Type B pancreatic cell (in vitro differentiated cells): Measurements from ENCODE around the gene CCR2. TPM values are rescaled to one million over a fixed set of nuclear protein-coding genes. Genes with fewer than 3 reads are reported as not detected.
A peak's percentile ranks its signal among the peaks of the same experiment; 100 is the strongest.

Source experiments
- DNase-seq: peaks from one replicate; pipeline ENCODE4 v3.0.0; 2021; ENCODE audit warnings: mixed read lengths; ENCODE audit not compliant: unreplicated experiment; ENCODE audit errors: extremely low spot score
- H3K27ac Mint-ChIP-seq: 2 replicates; pipeline ENCODE4 v1.8.0; 2021; ENCODE audit warnings: mild to moderate bottlenecking, mixed read lengths
- H3K27me3 Mint-ChIP-seq: 2 replicates; pipeline ENCODE4 v1.8.0; 2021; ENCODE audit warnings: mixed read lengths
- H3K36me3 Mint-ChIP-seq: 2 replicates; pipeline ENCODE4 v1.8.0; 2021; ENCODE audit warnings: mixed read lengths
- H3K4me1 Mint-ChIP-seq: one replicate; pipeline ENCODE4 v1.8.0; 2021; ENCODE audit warnings: mixed read lengths; ENCODE audit not compliant: unreplicated experiment
- H3K4me3 Mint-ChIP-seq: 2 replicates; pipeline ENCODE4 v1.8.0; 2021; ENCODE audit warnings: mild to moderate bottlenecking, mixed read lengths
- H3K9me3 Mint-ChIP-seq: 2 replicates; pipeline ENCODE4 v1.8.0; 2021; ENCODE audit warnings: mixed read lengths
- total RNA-seq: library from RNA; stranded (reverse); gene quantifications from 2 replicates; pipeline ENCODE4 v1.2.1, GENCODE V29; 2021; ENCODE audit warnings: low replicate concordance
- TF ChIP-seq, protein P1 (sequence below): fragments of 200-600 bp; sonication (generic); conservative IDR thresholded peaks from 2 replicates; pipeline ENCODE4 v1.5.0; 2021; ENCODE audit warnings: antibody characterized with exemption, mild to moderate bottlenecking

CCR2 gene
- total RNA-seq, 1 donor from 2014 or later = not detected

DNA sequence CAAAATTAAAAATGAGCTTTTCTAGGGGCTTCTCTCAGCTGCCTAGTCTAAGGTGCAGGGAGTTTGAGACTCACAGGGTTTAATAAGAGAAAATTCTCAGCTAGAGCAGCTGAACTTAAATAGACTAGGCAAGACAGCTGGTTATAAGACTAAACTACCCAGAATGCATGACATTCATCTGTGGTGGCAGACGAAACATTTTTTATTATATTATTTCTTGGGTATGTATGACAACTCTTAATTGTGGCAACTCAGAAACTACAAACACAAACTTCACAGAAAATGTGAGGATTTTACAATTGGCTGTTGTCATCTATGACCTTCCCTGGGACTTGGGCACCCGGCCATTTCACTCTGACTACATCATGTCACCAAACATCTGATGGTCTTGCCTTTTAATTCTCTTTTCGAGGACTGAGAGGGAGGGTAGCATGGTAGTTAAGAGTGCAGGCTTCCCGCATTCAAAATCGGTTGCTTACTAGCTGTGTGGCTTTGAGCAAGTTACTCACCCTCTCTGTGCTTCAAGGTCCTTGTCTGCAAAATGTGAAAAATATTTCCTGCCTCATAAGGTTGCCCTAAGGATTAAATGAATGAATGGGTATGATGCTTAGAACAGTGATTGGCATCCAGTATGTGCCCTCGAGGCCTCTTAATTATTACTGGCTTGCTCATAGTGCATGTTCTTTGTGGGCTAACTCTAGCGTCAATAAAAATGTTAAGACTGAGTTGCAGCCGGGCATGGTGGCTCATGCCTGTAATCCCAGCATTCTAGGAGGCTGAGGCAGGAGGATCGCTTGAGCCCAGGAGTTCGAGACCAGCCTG is 17.8 kb downstream of the CCR2 start:
- Mint-ChIP-seq H3K4me3 (no peak overlapping the region), H3K27me3 (peaks cover 48% of the 10 kb centered on the region), H3K27ac (no peak overlapping the region), H3K36me3 (no peaks in the 10 kb centered on the region), H3K9me3 (no peaks in the 10 kb centered on the region), H3K4me1 (peaks cover 6% of the 10 kb centered on the region)
- no peak for DNase-seq
- TF ChIP-seq, protein P1, sequence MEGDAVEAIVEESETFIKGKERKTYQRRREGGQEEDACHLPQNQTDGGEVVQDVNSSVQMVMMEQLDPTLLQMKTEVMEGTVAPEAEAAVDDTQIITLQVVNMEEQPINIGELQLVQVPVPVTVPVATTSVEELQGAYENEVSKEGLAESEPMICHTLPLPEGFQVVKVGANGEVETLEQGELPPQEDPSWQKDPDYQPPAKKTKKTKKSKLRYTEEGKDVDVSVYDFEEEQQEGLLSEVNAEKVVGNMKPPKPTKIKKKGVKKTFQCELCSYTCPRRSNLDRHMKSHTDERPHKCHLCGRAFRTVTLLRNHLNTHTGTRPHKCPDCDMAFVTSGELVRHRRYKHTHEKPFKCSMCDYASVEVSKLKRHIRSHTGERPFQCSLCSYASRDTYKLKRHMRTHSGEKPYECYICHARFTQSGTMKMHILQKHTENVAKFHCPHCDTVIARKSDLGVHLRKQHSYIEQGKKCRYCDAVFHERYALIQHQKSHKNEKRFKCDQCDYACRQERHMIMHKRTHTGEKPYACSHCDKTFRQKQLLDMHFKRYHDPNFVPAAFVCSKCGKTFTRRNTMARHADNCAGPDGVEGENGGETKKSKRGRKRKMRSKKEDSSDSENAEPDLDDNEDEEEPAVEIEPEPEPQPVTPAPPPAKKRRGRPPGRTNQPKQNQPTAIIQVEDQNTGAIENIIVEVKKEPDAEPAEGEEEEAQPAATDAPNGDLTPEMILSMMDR = no peak

- Mint-ChIP-seq H3K4me1 (peaks cover 6% of the 10 kb centered on the region), H3K36me3 (no peaks in the 10 kb centered on the region), H3K9me3 (no peaks in the 10 kb centered on the region), H3K27ac (no peak overlapping the region), H3K27me3 (peaks cover 48% of the 10 kb centered on the region), H3K4me3 (no peak overlapping the region)
- TF ChIP-seq, protein P1 = peak; percentile 59
- no peak for DNase-seq
These were observed 18.8 kb downstream of the CCR2 start for GRCh38 chr3:46372492-46373359.

GRCh38 chr3:46374755-46375154 is 20.8 kb downstream of the CCR2 start:
- Mint-ChIP-seq H3K27ac (no peak overlapping the region), H3K9me3 (no peaks in the 10 kb centered on the region), H3K27me3 (peaks cover 46% of the 10 kb centered on the region), H3K36me3 (no peaks in the 10 kb centered on the region), H3K4me3 (no peak overlapping the region), H3K4me1 (peaks cover 10% of the 10 kb centered on the region)
- no peak for DNase-seq
- TF ChIP-seq, protein P1 = no peak

DNA sequence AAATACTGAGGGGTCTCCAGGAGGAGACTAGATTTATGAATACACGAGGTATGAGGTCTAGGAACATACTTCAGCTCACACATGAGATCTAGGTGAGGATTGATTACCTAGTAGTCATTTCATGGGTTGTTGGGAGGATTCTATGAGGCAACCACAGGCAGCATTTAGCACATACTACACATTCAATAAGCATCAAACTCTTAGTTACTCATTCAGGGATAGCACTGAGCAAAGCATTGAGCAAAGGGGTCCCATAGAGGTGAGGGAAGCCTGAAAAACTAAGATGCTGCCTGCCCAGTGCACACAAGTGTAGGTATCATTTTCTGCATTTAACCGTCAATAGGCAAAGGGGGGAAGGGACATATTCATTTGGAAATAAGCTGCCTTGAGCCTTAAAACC is 21.3 kb downstream of the CCR2 start:
- H3K4me3 Mint-ChIP-seq = no peak overlapping the region
- H3K9me3 Mint-ChIP-seq = no peaks in the 10 kb centered on the region
- no peaks in the 10 kb centered on the region for H3K36me3 Mint-ChIP-seq
- no peak overlapping the region for H3K27ac Mint-ChIP-seq
- no peak for DNase-seq
- peaks cover 10% of the 10 kb centered on the region for H3K4me1 Mint-ChIP-seq
- TF ChIP-seq, protein P1 = no peak
- peaks cover 43% of the 10 kb centered on the region for H3K27me3 Mint-ChIP-seq

DNA sequence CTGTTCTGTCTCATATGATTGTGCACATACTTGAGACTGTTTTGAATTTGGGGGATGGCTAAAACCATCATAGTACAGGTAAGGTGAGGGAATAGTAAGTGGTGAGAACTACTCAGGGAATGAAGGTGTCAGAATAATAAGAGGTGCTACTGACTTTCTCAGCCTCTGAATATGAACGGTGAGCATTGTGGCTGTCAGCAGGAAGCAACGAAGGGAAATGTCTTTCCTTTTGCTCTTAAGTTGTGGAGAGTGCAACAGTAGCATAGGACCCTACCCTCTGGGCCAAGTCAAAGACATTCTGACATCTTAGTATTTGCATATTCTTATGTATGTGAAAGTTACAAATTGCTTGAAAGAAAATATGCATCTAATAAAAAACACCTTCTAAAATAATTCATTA is 21.9 kb downstream of the CCR2 start:
- Mint-ChIP-seq H3K27me3 (peaks cover 44% of the 10 kb centered on the region), H3K36me3 (no peaks in the 10 kb centered on the region), H3K9me3 (no peaks in the 10 kb centered on the region), H3K4me3 (no peak overlapping the region), H3K4me1 (peaks cover 9% of the 10 kb centered on the region), H3K27ac (no peak overlapping the region)
- no peak for DNase-seq
- TF ChIP-seq, protein P1 = no peak
